ENCODE measurements around the gene DOCK10. TPM values are rescaled to one million over a fixed set of nuclear protein-coding genes. Genes with fewer than 3 reads are reported as not detected.
"Not testable (repeated sequence)": the region's sequence is repeated elsewhere in the genome, so short reads cannot be mapped to it uniquely, and the experiment has no call there.

Gene DOCK10
- total RNA-seq, 2 donors from 2014 or later: 185 to 233 TPM

- peaks cover 59% of the 10 kb centered on the region for H3K4me1 Mint-ChIP-seq
- DNase-seq (no peak), ATAC-seq (peak; percentile 41)
- H3K27me3 Mint-ChIP-seq: no peaks in the 10 kb centered on the region
- no peaks in the 10 kb centered on the region for H3K36me3 Mint-ChIP-seq (ENCODE audit: low read depth)
- peak overlapping the region; percentile 39 for H3K27ac Mint-ChIP-seq
- no peaks in the 10 kb centered on the region for H3K9me3 ChIP-seq (ENCODE audit: control insufficient read depth, low read length, poor library complexity, severe bottlenecking)
- peak overlapping the region; percentile 49 for H3K4me3 Mint-ChIP-seq
Observed at GRCh38 chr2:224957540-224958461, 84.5 kb downstream of the DOCK10 start.

GRCh38 chr2:224956706-224957105 is 85.6 kb downstream of the DOCK10 start:
- peak overlapping the region; percentile 39 for H3K27ac Mint-ChIP-seq

GRCh38 chr2:224954980-224955379 is 87.3 kb downstream of the DOCK10 start:
- Mint-ChIP-seq H3K4me3 (no peak overlapping the region), H3K27ac (peak overlapping the region; percentile 39), H3K27me3 (no peaks in the 10 kb centered on the region), H3K4me1 (peaks cover 56% of the 10 kb centered on the region), H3K36me3 (ENCODE audit: low read depth) (no peaks in the 10 kb centered on the region)
- ATAC-seq: no peak
- H3K9me3 ChIP-seq (ENCODE audit: control insufficient read depth, low read length, poor library complexity, severe bottlenecking): no peaks in the 10 kb centered on the region
- no peak for DNase-seq

More at GRCh38 chr2:224956706-224957105, 85.6 kb downstream of the DOCK10 start:
- no peaks in the 10 kb centered on the region for H3K27me3 Mint-ChIP-seq
- ATAC-seq: no peak
- H3K36me3 Mint-ChIP-seq (ENCODE audit: low read depth): no peaks in the 10 kb centered on the region
- no peak for DNase-seq
- peaks cover 57% of the 10 kb centered on the region for H3K4me1 Mint-ChIP-seq
- H3K9me3 ChIP-seq (ENCODE audit: control insufficient read depth, low read length, poor library complexity, severe bottlenecking): no peaks in the 10 kb centered on the region
- H3K4me3 Mint-ChIP-seq: no peak overlapping the region

GRCh38 chr2:224952936-224953657 is 89.2 kb downstream of the DOCK10 start:
- Mint-ChIP-seq H3K27ac (peak overlapping the region; percentile 39), H3K27me3 (no peaks in the 10 kb centered on the region), H3K4me1 (peaks cover 57% of the 10 kb centered on the region), H3K4me3 (peak overlapping the region; percentile 51), H3K36me3 (ENCODE audit: low read depth) (no peaks in the 10 kb centered on the region)
- H3K9me3 ChIP-seq (ENCODE audit: control insufficient read depth, low read length, poor library complexity, severe bottlenecking): no peaks in the 10 kb centered on the region
- ATAC-seq (peak; percentile 94), DNase-seq (peak in 1 of 3 donors; percentile 9)

DNA sequence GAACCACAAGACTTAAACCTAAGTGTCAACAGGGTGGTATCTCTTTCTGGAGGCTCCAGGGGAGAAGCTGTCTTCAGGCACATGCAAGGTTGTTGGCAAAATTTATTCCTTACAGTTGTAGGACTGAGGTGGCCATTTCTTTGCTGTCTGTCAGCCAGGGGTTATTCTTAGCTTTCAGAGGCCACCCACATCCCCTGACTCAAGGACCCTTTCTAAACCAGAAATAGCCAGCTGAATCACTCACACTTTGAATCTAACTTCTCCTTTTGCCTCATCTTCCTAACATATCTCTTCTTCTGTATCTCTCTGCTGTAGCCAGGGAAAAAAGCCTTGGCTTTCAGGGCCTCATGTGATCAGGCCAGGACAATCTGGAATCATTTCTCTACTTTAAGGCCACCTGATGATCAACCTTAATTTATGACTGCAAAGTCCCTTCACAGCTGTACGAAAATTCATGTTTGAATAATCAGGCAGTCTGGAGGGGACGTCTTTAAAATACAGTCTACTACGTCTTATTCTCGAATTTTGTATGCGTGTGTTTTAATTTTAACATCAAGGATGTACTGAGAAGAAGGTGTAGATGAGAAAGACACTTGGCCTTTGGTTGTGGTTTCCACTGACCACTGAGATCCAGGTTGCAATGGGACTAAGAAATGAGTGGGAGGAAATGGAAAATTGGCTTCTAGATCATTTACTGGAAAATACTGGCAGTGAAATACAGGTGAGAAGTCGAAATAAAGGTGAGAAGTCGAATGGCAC is 90.4 kb downstream of the DOCK10 start:
- DNase-seq: no peak
- H3K9me3 ChIP-seq (ENCODE audit: control insufficient read depth, low read length, poor library complexity, severe bottlenecking): no peaks in the 10 kb centered on the region
- H3K27me3 Mint-ChIP-seq: no peaks in the 10 kb centered on the region
- H3K4me1 Mint-ChIP-seq: peaks cover 56% of the 10 kb centered on the region
- ATAC-seq: no peak
- H3K36me3 Mint-ChIP-seq (ENCODE audit: low read depth): no peaks in the 10 kb centered on the region
- peak overlapping the region; percentile 77 for H3K27ac Mint-ChIP-seq
- no peak overlapping the region for H3K4me3 Mint-ChIP-seq

- Mint-ChIP-seq H3K4me1 (peaks cover 70% of the 10 kb centered on the region), H3K4me3 (peak overlapping the region; percentile 10), H3K36me3 (ENCODE audit: low read depth) (no peaks in the 10 kb centered on the region), H3K27me3 (no peaks in the 10 kb centered on the region), H3K27ac (peak overlapping the region; percentile 97)
- no peak for ATAC-seq
- no peak for DNase-seq
- H3K9me3 ChIP-seq (ENCODE audit: control insufficient read depth, low read length, poor library complexity, severe bottlenecking): no peaks in the 10 kb centered on the region
Observed at GRCh38 chr2:224948859-224949258, 93.4 kb downstream of the DOCK10 start.

DNA sequence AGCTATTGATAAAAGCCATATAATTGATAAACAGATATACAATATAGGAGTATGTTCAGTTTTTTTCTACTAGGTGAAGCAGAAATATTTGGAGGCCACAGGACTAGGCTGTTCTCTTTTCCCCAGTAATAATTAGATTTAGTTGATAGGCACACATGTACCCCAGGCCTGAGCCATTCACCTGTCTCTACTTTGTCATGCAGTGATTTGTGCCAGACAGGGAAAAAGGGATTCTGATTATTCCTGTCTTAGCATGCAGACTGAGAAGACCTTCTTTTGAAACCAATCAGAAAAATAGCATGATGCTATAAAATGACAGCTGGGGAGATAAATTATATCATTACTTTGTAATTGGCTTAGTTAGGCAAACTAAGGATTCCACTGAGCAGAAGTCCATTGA is 94.3 kb downstream of the DOCK10 start:
- no peaks in the 10 kb centered on the region for H3K9me3 ChIP-seq (ENCODE audit: control insufficient read depth, low read length, poor library complexity, severe bottlenecking)
- ATAC-seq: no peak
- no peak overlapping the region for H3K4me3 Mint-ChIP-seq
- no peak for DNase-seq
- peak overlapping the region; percentile 97 for H3K27ac Mint-ChIP-seq
- no peaks in the 10 kb centered on the region for H3K27me3 Mint-ChIP-seq
- peaks cover 66% of the 10 kb centered on the region for H3K4me1 Mint-ChIP-seq
- H3K36me3 Mint-ChIP-seq (ENCODE audit: low read depth): no peaks in the 10 kb centered on the region

DNA sequence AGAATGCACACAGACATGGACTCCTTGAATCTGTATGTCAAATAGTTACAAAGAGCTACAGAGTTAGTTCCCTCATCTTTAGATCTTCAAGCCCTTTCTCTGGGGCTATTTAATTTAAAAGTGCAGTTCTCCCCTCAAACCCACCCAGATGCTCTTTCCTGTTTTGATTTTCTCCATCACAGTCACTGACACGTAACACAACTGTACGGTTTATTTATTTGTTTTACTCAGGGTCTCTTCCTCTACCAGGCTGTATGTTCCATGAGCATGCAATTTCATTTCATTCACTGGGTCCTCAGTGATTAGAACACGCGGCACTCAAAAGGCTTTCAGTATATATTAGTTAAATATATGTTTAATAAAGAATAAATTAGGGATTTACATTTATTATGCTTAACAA is 94.7 kb downstream of the DOCK10 start:
- H3K9me3 ChIP-seq (ENCODE audit: control insufficient read depth, low read length, poor library complexity, severe bottlenecking): no peaks in the 10 kb centered on the region
- H3K4me3 Mint-ChIP-seq: peak overlapping the region; percentile 61
- H3K36me3 Mint-ChIP-seq (ENCODE audit: low read depth): no peaks in the 10 kb centered on the region
- no peaks in the 10 kb centered on the region for H3K27me3 Mint-ChIP-seq
- peaks cover 65% of the 10 kb centered on the region for H3K4me1 Mint-ChIP-seq
- no peak for DNase-seq
- H3K27ac Mint-ChIP-seq: peak overlapping the region; percentile 97
- peak; percentile 1 for ATAC-seq

GRCh38 chr2:224946895-224947294 is 95.4 kb downstream of the DOCK10 start:
- Mint-ChIP-seq H3K4me3 (peak overlapping the region; percentile 95), H3K27me3 (no peaks in the 10 kb centered on the region), H3K27ac (peak overlapping the region; percentile 97), H3K36me3 (ENCODE audit: low read depth) (no peaks in the 10 kb centered on the region), H3K4me1 (peaks cover 66% of the 10 kb centered on the region)
- DNase-seq (no peak), ATAC-seq (peak; percentile 86)
- H3K9me3 ChIP-seq (ENCODE audit: control insufficient read depth, low read length, poor library complexity, severe bottlenecking): no peaks in the 10 kb centered on the region

- Mint-ChIP-seq H3K4me3 (peak overlapping the region; percentile 94), H3K36me3 (ENCODE audit: low read depth) (no peaks in the 10 kb centered on the region), H3K27me3 (no peaks in the 10 kb centered on the region), H3K4me1 (peaks cover 67% of the 10 kb centered on the region), H3K27ac (peak overlapping the region; percentile 97)
- H3K9me3 ChIP-seq (ENCODE audit: control insufficient read depth, low read length, poor library complexity, severe bottlenecking): no peaks in the 10 kb centered on the region
- DNase-seq (no peak), ATAC-seq (peak; percentile 24)
Observed at GRCh38 chr2:224944707-224945547, 97.3 kb downstream of the DOCK10 start.

- not testable (repeated sequence) for H3K27me3 Mint-ChIP-seq; H3K9me3 ChIP-seq (ENCODE audit: control insufficient read depth, low read length, poor library complexity, severe bottlenecking); H3K36me3 Mint-ChIP-seq (ENCODE audit: low read depth)
- Mint-ChIP-seq H3K4me3 (peak overlapping the region; percentile 94), H3K27ac (peak overlapping the region; percentile 97), H3K4me1 (peaks cover 62% of the 10 kb centered on the region)
- peak; percentile 7 for ATAC-seq
- peak in 1 of 3 donors; percentile 24 for DNase-seq
Observed at GRCh38 chr2:224943601-224944041, 98.6 kb downstream of the DOCK10 start.

DNA sequence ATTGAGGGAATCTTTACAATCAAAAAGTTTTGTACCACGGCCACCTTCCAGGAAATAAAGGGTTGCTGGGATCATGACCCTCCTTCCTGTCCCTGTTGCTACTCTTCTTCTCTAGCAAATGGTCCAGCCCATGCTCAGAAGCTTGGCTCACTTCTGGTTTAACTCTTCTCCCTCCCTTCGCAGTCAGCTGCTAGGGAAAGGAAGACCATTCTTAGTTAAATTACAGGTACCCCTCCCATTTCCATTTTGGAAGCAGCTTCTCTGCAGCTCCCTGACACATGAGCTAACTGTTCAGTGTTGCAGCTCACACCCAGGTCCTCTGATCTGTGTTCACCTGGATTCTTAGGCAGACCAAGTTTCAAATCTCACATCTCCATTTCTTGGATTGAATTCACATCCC is 100.3 kb downstream of the DOCK10 start:
- no peak for DNase-seq
- no peak for ATAC-seq
- no peaks in the 10 kb centered on the region for H3K36me3 Mint-ChIP-seq (ENCODE audit: low read depth)
- H3K4me1 Mint-ChIP-seq: peaks cover 66% of the 10 kb centered on the region
- no peaks in the 10 kb centered on the region for H3K27me3 Mint-ChIP-seq
- peak overlapping the region; percentile 73 for H3K27ac Mint-ChIP-seq
- peak overlapping the region; percentile 85 for H3K4me3 Mint-ChIP-seq
- H3K9me3 ChIP-seq (ENCODE audit: control insufficient read depth, low read length, poor library complexity, severe bottlenecking): no peaks in the 10 kb centered on the region

Measured in T-helper 17 cell (primary cell).